Cardiac fibroblast (primary cell): ENCODE data around the gene TXLNG.

Experiments
- DNase-seq, 2 donors: peaks; one replicate each; pipeline versions ENCODE4 v3.0.0 to v3.0.0-alpha.2; 2010; ENCODE audit warnings: low read depth in 2 of 2
- H3K4me3 ChIP-seq, 2 donors: replicated peaks in 1 of 2; 1 replicate in 1 of 2; 2 replicates in 1 of 2; pipeline ENCODE4 v1.5.1; 2011; ENCODE audit warnings: low read depth in 2 of 2, low read length in 2 of 2, mild to moderate bottlenecking in 2 of 2, moderate library complexity in 1 of 2
- TF ChIP-seq, protein P1 (sequence below): IDR thresholded peaks from one replicate; pipeline ENCODE4 v1.5.1; 2011; ENCODE audit warnings: low read depth, mild to moderate bottlenecking, low read length, inconsistent platforms

The TXLNG gene

DNA sequence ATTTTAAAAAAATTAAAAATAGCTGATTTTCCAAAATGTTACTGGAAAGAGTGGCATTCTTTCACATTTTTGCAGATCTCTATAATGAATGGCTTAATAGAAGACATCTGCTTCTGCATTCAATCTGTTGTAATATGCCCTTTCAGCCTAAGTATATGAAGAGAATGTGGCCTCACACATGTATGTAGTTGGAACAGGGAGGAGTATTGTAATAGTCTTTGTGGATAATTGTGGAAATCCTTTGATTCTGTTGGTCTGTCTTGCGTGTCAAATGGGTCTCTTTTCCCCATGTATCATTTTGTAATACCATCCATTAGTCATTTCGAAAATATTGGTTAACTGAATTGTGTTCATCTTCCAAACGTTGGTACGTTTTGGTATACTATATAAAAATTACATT lies 11.6 kb downstream of the TXLNG start:
- DNase-seq, result no peak

DNA sequence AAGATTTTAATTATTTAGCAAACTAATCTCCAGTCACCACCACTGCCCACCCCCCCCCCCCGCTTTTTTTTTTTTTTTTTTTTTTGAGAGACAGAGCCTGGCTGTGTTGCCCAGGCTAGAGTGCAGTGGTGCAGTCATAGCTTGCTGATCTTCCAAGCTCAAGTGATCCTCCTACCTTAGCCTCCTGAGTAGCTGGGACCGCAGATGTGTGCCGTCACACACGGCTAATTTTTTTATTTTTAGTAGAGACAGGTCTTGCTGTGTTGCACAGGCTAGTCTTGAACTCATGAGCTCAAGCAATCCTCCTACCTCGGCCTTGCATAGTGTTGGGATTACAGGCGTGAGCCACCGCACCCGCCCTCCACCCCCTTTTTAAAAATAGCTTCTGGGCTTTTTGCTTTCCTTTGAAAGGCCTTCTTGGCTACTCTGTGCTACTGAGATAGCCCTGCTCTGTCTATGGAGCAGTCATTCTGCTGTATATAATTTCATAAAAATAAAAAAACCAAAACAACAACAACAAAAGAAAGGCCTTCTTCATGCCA lies 18.7 kb downstream of the TXLNG start:
- no peak for DNase-seq
- TF ChIP-seq, protein P1, sequence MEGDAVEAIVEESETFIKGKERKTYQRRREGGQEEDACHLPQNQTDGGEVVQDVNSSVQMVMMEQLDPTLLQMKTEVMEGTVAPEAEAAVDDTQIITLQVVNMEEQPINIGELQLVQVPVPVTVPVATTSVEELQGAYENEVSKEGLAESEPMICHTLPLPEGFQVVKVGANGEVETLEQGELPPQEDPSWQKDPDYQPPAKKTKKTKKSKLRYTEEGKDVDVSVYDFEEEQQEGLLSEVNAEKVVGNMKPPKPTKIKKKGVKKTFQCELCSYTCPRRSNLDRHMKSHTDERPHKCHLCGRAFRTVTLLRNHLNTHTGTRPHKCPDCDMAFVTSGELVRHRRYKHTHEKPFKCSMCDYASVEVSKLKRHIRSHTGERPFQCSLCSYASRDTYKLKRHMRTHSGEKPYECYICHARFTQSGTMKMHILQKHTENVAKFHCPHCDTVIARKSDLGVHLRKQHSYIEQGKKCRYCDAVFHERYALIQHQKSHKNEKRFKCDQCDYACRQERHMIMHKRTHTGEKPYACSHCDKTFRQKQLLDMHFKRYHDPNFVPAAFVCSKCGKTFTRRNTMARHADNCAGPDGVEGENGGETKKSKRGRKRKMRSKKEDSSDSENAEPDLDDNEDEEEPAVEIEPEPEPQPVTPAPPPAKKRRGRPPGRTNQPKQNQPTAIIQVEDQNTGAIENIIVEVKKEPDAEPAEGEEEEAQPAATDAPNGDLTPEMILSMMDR, result no peak
- no peak overlapping the region for H3K4me3 ChIP-seq

More for the DNA sequence above, 11.6 kb downstream of the TXLNG start:
- H3K4me3 ChIP-seq, result no peak overlapping the region
- TF ChIP-seq, protein P1, result no peak

- DNase-seq, result peak in 1 of 2 donors; percentile 43
- H3K4me3 ChIP-seq, result no peak overlapping the region
- TF ChIP-seq, protein P1, result peak; percentile 56
Observed at GRCh38 chrX:16807548-16807947, 21.3 kb downstream of the TXLNG start.

GRCh38 chrX:16807976-16808542 lies 21.8 kb downstream of the TXLNG start:
- DNase-seq, result peak; percentile 67 to 76
- H3K4me3 ChIP-seq, result peak overlapping the region; percentile 13 to 43
- TF ChIP-seq, protein P1, result no peak

- TF ChIP-seq, protein P1, result no peak
- no peak for DNase-seq
- H3K4me3 ChIP-seq, result no peak overlapping the region
Observed at GRCh38 chrX:16814597-16814996, 28.3 kb downstream of the TXLNG start.

- no peak for DNase-seq
- TF ChIP-seq, protein P1, result no peak
- H3K4me3 ChIP-seq, result no peak overlapping the region
Observed at GRCh38 chrX:16819634-16820033, 33.4 kb downstream of the TXLNG start.

DNA sequence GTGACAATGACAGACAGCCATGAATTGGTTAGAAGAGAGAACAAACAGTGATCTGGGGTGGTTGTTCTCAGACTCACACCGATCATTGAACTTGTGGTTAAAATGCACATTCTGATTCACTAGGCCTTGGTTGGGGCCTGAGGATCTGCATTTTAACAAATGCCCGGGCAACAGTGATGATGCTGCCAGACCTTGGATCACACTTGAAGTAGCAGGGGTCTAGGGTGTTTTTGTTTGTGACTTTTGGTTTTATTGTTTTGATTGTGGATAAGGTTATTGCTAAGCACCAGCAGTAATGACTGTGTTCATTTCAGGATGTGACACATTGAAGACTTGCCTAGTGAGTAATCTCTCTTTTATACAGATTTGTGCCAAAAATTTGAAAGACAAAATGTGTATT lies 36.5 kb downstream of the TXLNG start:
- TF ChIP-seq, protein P1, result no peak
- H3K4me3 ChIP-seq, result no peak overlapping the region
- DNase-seq, result peak; percentile 83 to 88
